PC-9 (cell line): ENCODE measurements around the gene PRKG1. TPM values are rescaled to one million over a fixed set of nuclear protein-coding genes. Genes with fewer than 3 reads are reported as not detected.

ENCODE experiments used
- BruUV-seq: library from RNA; stranded (reverse); fragments of 400-500 nt; replicated peaks from 2 replicates; lab custom pipeline; 2021; lab: Mats Ljungman, UMichigan
- CTCF ChIA-PET: fragments of 300-600 bp; sonication (Branson Sonifier 250); formaldehyde crosslinking; loops from one replicate; lab custom pipeline; 2022; ENCODE audit warnings: antibody characterized with exemption; lab: Charles Lee
- POLR2A ChIA-PET: fragments of 300-600 bp; sonication (Branson Sonifier 250); formaldehyde crosslinking; loops from one replicate; lab custom pipeline; 2022; ENCODE audit warnings: antibody characterized with exemption; ENCODE audit not compliant: unreplicated experiment; lab: Charles Lee
- DNase-seq, 2 experiments: peaks; one replicate each; pipeline versions ENCODE4 v3.0.0 to v3.0.0-alpha.2; 2015 to 2022; ENCODE audit warnings: mixed read lengths in 1 of 2
- H2AFZ ChIP-seq: fragments of 200-600 bp; sonication (generic); 2 replicates; pipeline ENCODE4 v1.8.1; 2017; ENCODE audit warnings: antibody characterized with exemption
- H3F3A ChIP-seq: fragments of 200-600 bp; sonication (generic); 2 replicates; pipeline ENCODE4 v1.8.1; 2017; ENCODE audit warnings: antibody characterized with exemption, mild to moderate bottlenecking, low read depth; ENCODE audit not compliant: insufficient read depth
- H3K27ac ChIP-seq: fragments of 200-600 bp; sonication (generic); 2 replicates; pipeline ENCODE4 v1.6.1; 2016; ENCODE audit warnings: mixed run types
- H3K27me3 ChIP-seq: fragments of 200-600 bp; sonication (generic); 2 replicates; pipeline ENCODE4 v1.6.1; 2016; ENCODE audit warnings: low read depth, mixed run types; ENCODE audit not compliant: insufficient read depth
- H3K36me3 ChIP-seq: fragments of 200-600 bp; sonication (generic); 2 replicates; pipeline ENCODE4 v1.6.1; 2016; ENCODE audit warnings: low read depth, mixed run types
- H3K4me1 ChIP-seq: fragments of 200-600 bp; sonication (generic); replicated peaks from 2 replicates; pipeline ENCODE4 v1.6.1; 2016; ENCODE audit warnings: mixed run types; ENCODE audit not compliant: insufficient read depth
- H3K4me2 ChIP-seq: fragments of 200-600 bp; sonication (generic); 2 replicates; pipeline ENCODE4 v1.6.1; 2017; ENCODE audit warnings: mixed run types
- H3K4me3 ChIP-seq: fragments of 200-600 bp; sonication (generic); 2 replicates; pipeline ENCODE4 v1.6.1; 2016; ENCODE audit warnings: mixed run types
- H3K79me2 ChIP-seq: fragments of 200-600 bp; sonication (generic); 2 replicates; pipeline ENCODE4 v1.6.1; 2017; ENCODE audit warnings: low read depth, mixed run types
- H3K9me2 ChIP-seq: fragments of 200-600 bp; sonication (generic); 2 replicates; pipeline ENCODE4 v1.8.1; 2017; ENCODE audit warnings: mild to moderate bottlenecking; ENCODE audit not compliant: insufficient read depth
- H3K9me3 ChIP-seq: fragments of 200-600 bp; sonication (generic); 2 replicates; pipeline ENCODE4 v1.8.1; 2016; ENCODE audit warnings: low read depth; ENCODE audit not compliant: insufficient read depth
- H4K20me1 ChIP-seq: fragments of 200-600 bp; sonication (generic); 2 replicates; pipeline ENCODE4 v1.8.1; 2017; ENCODE audit not compliant: insufficient read depth
- EZH2 ChIP-seq: fragments of 200-600 bp; sonication (generic); IDR thresholded peaks from 2 replicates; pipeline ENCODE4 v1.8.0; 2017; ENCODE audit warnings: antibody characterized with exemption, low read depth
- intact Hi-C: fragments of 100-400 bp; cut with micrococcal nuclease; formaldehyde crosslinking; loops from one replicate; pipeline ENCODE4 v1.10.0; 2022; ENCODE audit not compliant: unreplicated experiment
- total RNA-seq: library from RNA; stranded (reverse); gene quantifications from 2 replicates; pipeline ENCODE4 v1.2.3, GENCODE V29; 2021
- TF ChIP-seq, protein P1 (sequence below): fragments of 200-600 bp; sonication (generic); conservative IDR thresholded peaks from 2 replicates; pipeline ENCODE4 v1.6.1; 2017; ENCODE audit warnings: mixed run types, antibody characterized with exemption, mild to moderate bottlenecking, moderate library complexity

Gene PRKG1
- total RNA-seq, 1 experiment from 2014 or later: 0.70 TPM

DNA sequence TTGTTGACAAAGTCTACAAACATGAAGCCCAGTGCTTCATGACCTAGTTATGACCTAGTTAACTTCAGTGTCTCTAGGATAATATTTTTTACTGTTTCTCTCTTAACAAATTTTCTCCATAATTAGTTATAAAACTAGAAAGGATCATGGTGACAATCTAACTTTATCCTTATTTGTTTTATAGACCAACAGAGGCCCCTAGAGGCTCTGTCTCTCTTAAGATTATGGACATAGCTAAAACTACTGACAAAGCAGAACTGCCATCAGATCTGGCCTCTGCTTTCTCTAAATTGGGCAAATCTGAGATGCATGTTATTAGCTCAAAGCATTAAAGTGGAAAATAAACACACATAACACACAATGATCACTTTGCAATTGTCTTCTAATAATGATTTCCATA, 449.2 kb downstream of the PRKG1 start:
- ChIA-PET CTCF (no interaction called here), POLR2A (no interaction called here)
- BruUV-seq: no TSS peak
- Histone ChIP-seq H3K9me3 (no peaks in the 10 kb centered on the region; the same call in 1 of the 2 replicates), H2AFZ (no peak overlapping the region), H3K27ac (no peak overlapping the region), H4K20me1 (no peaks in the 10 kb centered on the region), H3F3A (no peaks in the 10 kb centered on the region), H3K27me3 (no peaks in the 10 kb centered on the region), H3K9me2 (no peaks in the 10 kb centered on the region), H3K79me2 (no peaks in the 10 kb centered on the region), H3K4me3 (no peak overlapping the region), H3K36me3 (no peaks in the 10 kb centered on the region), H3K4me2 (no peak overlapping the region), H3K4me1 (no peaks in the 10 kb centered on the region)
- TF ChIP-seq, protein P1, sequence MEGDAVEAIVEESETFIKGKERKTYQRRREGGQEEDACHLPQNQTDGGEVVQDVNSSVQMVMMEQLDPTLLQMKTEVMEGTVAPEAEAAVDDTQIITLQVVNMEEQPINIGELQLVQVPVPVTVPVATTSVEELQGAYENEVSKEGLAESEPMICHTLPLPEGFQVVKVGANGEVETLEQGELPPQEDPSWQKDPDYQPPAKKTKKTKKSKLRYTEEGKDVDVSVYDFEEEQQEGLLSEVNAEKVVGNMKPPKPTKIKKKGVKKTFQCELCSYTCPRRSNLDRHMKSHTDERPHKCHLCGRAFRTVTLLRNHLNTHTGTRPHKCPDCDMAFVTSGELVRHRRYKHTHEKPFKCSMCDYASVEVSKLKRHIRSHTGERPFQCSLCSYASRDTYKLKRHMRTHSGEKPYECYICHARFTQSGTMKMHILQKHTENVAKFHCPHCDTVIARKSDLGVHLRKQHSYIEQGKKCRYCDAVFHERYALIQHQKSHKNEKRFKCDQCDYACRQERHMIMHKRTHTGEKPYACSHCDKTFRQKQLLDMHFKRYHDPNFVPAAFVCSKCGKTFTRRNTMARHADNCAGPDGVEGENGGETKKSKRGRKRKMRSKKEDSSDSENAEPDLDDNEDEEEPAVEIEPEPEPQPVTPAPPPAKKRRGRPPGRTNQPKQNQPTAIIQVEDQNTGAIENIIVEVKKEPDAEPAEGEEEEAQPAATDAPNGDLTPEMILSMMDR: no peak
- TF ChIP-seq EZH2: no peak
- intact Hi-C loops: no loop called here
- DNase-seq: no peak

DNA sequence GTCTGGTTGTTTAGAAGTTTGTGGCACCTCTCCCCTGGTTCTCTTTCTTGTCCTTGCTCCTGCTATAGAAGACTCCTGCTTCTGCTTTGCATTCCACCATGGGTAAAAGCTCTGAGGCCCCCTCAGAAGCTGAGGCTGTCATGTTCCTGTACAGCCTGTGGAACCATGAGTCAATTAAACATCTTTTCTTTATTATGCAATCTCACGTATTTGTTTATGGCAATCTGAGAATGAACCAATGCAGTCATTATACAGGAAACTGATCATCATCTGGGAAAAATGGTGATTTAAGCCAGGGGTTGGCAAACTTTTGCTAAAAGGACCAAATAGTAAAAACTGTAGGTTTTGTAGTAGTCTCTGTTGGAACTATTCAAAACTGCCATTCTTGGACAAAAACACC, 449.8 kb downstream of the PRKG1 start:
- ChIA-PET CTCF (no interaction called here), POLR2A (no interaction called here)
- no peak overlapping the region for H2AFZ ChIP-seq
- no peaks in the 10 kb centered on the region for H4K20me1 ChIP-seq
- intact Hi-C loops: no loop called here
- DNase-seq: no peak
- H3K4me2 ChIP-seq: no peak overlapping the region
- TF ChIP-seq, protein P1: no peak
- TF ChIP-seq EZH2: no peak
- H3K79me2 ChIP-seq: no peaks in the 10 kb centered on the region
- no peak overlapping the region for H3K4me3 ChIP-seq
- H3K9me2 ChIP-seq: no peaks in the 10 kb centered on the region
- no peaks in the 10 kb centered on the region for H3K4me1 ChIP-seq
- no peak overlapping the region for H3K27ac ChIP-seq
- no peaks in the 10 kb centered on the region; the same call in 1 of the 2 replicates for H3K9me3 ChIP-seq
- no peaks in the 10 kb centered on the region for H3K27me3 ChIP-seq
- H3F3A ChIP-seq: no peaks in the 10 kb centered on the region
- no peaks in the 10 kb centered on the region for H3K36me3 ChIP-seq
- no TSS peak for BruUV-seq

DNA sequence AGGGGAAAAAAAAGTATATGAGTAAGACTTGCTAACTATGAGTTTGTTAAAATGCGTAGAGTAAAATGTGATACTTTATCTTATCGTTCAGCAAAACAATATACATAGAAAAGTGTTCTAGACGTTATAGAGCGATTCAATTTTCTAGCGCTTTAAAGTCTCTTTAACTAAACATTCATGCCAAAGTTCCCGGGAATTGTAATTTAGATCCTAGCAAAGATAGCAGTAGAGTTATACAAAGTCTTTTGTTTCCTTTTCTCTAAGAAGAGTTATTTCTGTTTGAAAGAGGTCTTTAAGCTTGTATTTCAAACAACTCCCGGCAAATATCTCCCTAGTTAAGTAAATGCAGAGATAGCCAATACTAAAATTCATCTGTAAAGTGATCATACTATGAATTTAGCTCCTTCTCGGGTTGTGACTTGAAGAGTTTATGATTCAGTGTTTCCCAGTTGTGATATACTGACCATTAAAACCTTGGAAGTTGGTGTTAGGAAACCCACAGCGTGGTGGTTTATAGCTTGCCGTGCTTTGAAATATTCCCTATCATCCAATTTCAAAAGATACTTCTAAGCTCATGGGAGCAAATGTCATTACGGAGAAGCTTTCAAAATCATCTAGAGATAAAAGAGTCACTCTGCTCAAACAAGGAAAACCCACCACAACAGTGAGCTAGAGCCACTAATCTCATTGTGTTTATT, 453.4 kb downstream of the PRKG1 start:
- Histone ChIP-seq H3K79me2 (no peaks in the 10 kb centered on the region), H3K9me3 (no peaks in the 10 kb centered on the region; the same call in 1 of the 2 replicates), H3K4me3 (no peak overlapping the region), H3K4me1 (no peaks in the 10 kb centered on the region), H3K36me3 (no peaks in the 10 kb centered on the region), H3K27ac (no peak overlapping the region), H4K20me1 (no peaks in the 10 kb centered on the region), H3K4me2 (no peak overlapping the region), H3K27me3 (no peaks in the 10 kb centered on the region), H3K9me2 (no peaks in the 10 kb centered on the region; the same call in 1 of the 2 replicates), H2AFZ (no peak overlapping the region), H3F3A (no peaks in the 10 kb centered on the region)
- no TSS peak for BruUV-seq
- DNase-seq: no peak
- TF ChIP-seq EZH2: no peak
- TF ChIP-seq, protein P1: no peak
- POLR2A ChIA-PET: no interaction called here
- CTCF ChIA-PET: no interaction called here
- intact Hi-C loops: no loop called here
